ENCODE measurements around the gene CMTM4. TPM values are rescaled to one million over a fixed set of nuclear protein-coding genes. Genes with fewer than 3 reads are reported as not detected.

Gene CMTM4
- total and polyA plus RNA-seq, 4 experiments from 2014 or later, result 0.21 to 2.2 (median 2.0) TPM; not detected in 1

- no peak for DNase-seq
- H3K27me3 ChIP-seq (ENCODE audit: insufficient read depth, low read length), result no peaks in the 10 kb centered on the region
- H3K27ac ChIP-seq (ENCODE audit: low read depth, low read length), result no peak overlapping the region
- no peak overlapping the region for H3K4me3 ChIP-seq (ENCODE audit: low read length in 2 of 2)
- no peaks in the 10 kb centered on the region for H3K9me3 Mint-ChIP-seq
- CTCF ChIA-PET (ENCODE audit: partially characterized antibody), result interaction anchor here (1.2 to 1.3 kb wide), 2 partner anchors 9 to 10 kb away, joined by 3 to 5 read pairs; no protein-coding TSS in a partner anchor
- peak overlapping the region in 1 of 7 donors; percentile 35 for H3K27ac Mint-ChIP-seq
- H3K27me3 Mint-ChIP-seq, result peaks cover 0 to 10% of the 10 kb centered on the region in 2 donors
- H3K36me3 ChIP-seq (ENCODE audit: insufficient read depth, low read length), result no peaks in the 10 kb centered on the region
- no peaks in the 10 kb centered on the region for H3K9me3 ChIP-seq (ENCODE audit: control insufficient read depth in 1 of 2, low read length in 2 of 2)
- no peak overlapping the region for H3K4me3 Mint-ChIP-seq
- intact Hi-C loops (cut with micrococcal nuclease), result loop anchor here (5.0 kb wide), 1 partner anchor 99 kb away; the partner anchor contains the start of gene DYNC1LI2
- peaks cover 6% of the 10 kb centered on the region for H3K4me1 ChIP-seq (ENCODE audit: insufficient read depth, low read length)
- no peaks in the 10 kb centered on the region for H3K36me3 Mint-ChIP-seq
- POLR2A ChIA-PET (ENCODE audit: partially characterized antibody), result no interaction called here
- peaks cover 6 to 11% (median 10%) of the 10 kb centered on the region in 4 donors for H3K4me1 Mint-ChIP-seq
Measured at GRCh38 chr16:66653581-66654350, 42.8 kb downstream of the CMTM4 start.

GRCh38 chr16:66652661-66653360, 43.7 kb downstream of the CMTM4 start:
- Mint-ChIP-seq H3K36me3 (no peaks in the 10 kb centered on the region), H3K27ac (peak overlapping the region in 1 of 7 donors; percentile 35), H3K9me3 (no peaks in the 10 kb centered on the region), H3K4me3 (no peak overlapping the region), H3K4me1 (peaks cover 6 to 11% (median 10%) of the 10 kb centered on the region in 4 donors), H3K27me3 (peaks cover 0 to 9% of the 10 kb centered on the region in 2 donors)
- Histone ChIP-seq H3K4me1 (ENCODE audit: insufficient read depth, low read length) (peaks cover 6% of the 10 kb centered on the region), H3K27ac (ENCODE audit: low read depth, low read length) (no peak overlapping the region), H3K36me3 (ENCODE audit: insufficient read depth, low read length) (no peaks in the 10 kb centered on the region), H3K27me3 (ENCODE audit: insufficient read depth, low read length) (no peaks in the 10 kb centered on the region), H3K4me3 (ENCODE audit: low read length in 2 of 2) (no peak overlapping the region), H3K9me3 (ENCODE audit: control insufficient read depth in 1 of 2, low read length in 2 of 2) (no peaks in the 10 kb centered on the region)
- no peak for DNase-seq
- CTCF ChIA-PET (ENCODE audit: partially characterized antibody), result interaction anchor here (1.2 to 1.3 kb wide), 2 partner anchors 10 to 11 kb away, joined by 3 to 5 read pairs; no protein-coding TSS in a partner anchor
- intact Hi-C loops (cut with micrococcal nuclease), result loop anchor here (5.0 kb wide), 1 partner anchor 99 kb away; the partner anchor contains the start of gene DYNC1LI2
- POLR2A ChIA-PET (ENCODE audit: partially characterized antibody), result no interaction called here

DNA sequence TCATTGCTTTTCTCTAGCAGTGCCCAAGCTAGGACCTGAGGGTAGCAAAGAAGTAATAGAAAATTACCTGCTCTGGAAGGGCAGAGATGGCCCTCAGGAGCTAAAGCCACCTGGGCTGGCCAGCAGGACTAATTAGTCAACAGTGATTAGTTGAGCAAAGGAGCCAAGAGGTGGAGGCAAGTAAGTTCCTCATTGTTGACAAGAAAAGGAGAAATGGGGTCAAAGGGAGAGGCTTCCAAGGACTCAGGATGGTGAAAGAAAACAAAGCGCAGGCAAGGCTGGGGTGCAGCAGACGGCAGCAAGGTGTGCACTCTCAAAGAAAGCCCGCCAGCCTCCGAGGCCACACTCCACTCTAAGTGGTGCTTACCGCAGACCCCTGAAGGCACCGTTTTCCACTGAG, 44.6 kb downstream of the CMTM4 start:
- CTCF ChIA-PET (ENCODE audit: partially characterized antibody), result interaction anchor here (1.0 to 2.5 kb wide), 19 partner anchors 10 to 245 kb away, joined by 3 to 34 read pairs (median 7); no protein-coding TSS in a partner anchor
- Mint-ChIP-seq H3K4me3 (no peak overlapping the region), H3K36me3 (no peaks in the 10 kb centered on the region), H3K27me3 (peaks cover 0 to 9% of the 10 kb centered on the region in 2 donors), H3K9me3 (no peaks in the 10 kb centered on the region), H3K27ac (peak overlapping the region in 1 of 7 donors; percentile 15), H3K4me1 (peaks cover 6 to 11% (median 10%) of the 10 kb centered on the region in 4 donors)
- Histone ChIP-seq H3K27me3 (ENCODE audit: insufficient read depth, low read length) (no peaks in the 10 kb centered on the region), H3K4me3 (ENCODE audit: low read length in 2 of 2) (no peak overlapping the region), H3K27ac (ENCODE audit: low read depth, low read length) (no peak overlapping the region), H3K36me3 (ENCODE audit: insufficient read depth, low read length) (no peaks in the 10 kb centered on the region), H3K9me3 (ENCODE audit: control insufficient read depth in 1 of 2, low read length in 2 of 2) (no peaks in the 10 kb centered on the region), H3K4me1 (ENCODE audit: insufficient read depth, low read length) (peaks cover 6% of the 10 kb centered on the region)
- intact Hi-C loops (cut with micrococcal nuclease), result loop anchor here (1.0 to 5.0 kb wide), 5 partner anchors 44 to 245 kb away; partner anchors contain the start of gene DYNC1LI2
- no peak for DNase-seq
- POLR2A ChIA-PET (ENCODE audit: partially characterized antibody), result interaction anchor here (1.3 to 2.0 kb wide), 2 partner anchors 48 to 126 kb away, joined by 4 to 5 read pairs; partner anchors contain the start of gene CMTM3

GRCh38 chr16:66651474-66651765, 45.1 kb downstream of the CMTM4 start:
- CTCF ChIA-PET (ENCODE audit: partially characterized antibody), result interaction anchor here (0.8 to 2.5 kb wide), 29 partner anchors 9 to 244 kb away, joined by 3 to 34 read pairs (median 6); no protein-coding TSS in a partner anchor
- no peak for DNase-seq
- Histone ChIP-seq H3K9me3 (ENCODE audit: control insufficient read depth in 1 of 2, low read length in 2 of 2) (no peaks in the 10 kb centered on the region), H3K4me3 (ENCODE audit: low read length in 2 of 2) (peak overlapping the region in 1 of 2 donors; percentile 25), H3K4me1 (ENCODE audit: insufficient read depth, low read length) (peaks cover 6% of the 10 kb centered on the region), H3K27me3 (ENCODE audit: insufficient read depth, low read length) (no peaks in the 10 kb centered on the region), H3K36me3 (ENCODE audit: insufficient read depth, low read length) (no peaks in the 10 kb centered on the region), H3K27ac (ENCODE audit: low read depth, low read length) (no peak overlapping the region)
- Mint-ChIP-seq H3K27me3 (peaks cover 0 to 6% of the 10 kb centered on the region in 2 donors), H3K27ac (peak overlapping the region in 2 of 7 donors; percentile 82 to 90), H3K4me1 (peaks cover 6 to 11% (median 10%) of the 10 kb centered on the region in 4 donors), H3K4me3 (peak overlapping the region; percentile 50 to 90 (median 74)), H3K36me3 (no peaks in the 10 kb centered on the region), H3K9me3 (no peaks in the 10 kb centered on the region)
- intact Hi-C loops (cut with micrococcal nuclease), result loop anchor here (1.0 to 5.0 kb wide), 5 partner anchors 43 to 245 kb away; partner anchors contain the start of gene DYNC1LI2
- POLR2A ChIA-PET (ENCODE audit: partially characterized antibody), result interaction anchor here (1.3 to 2.0 kb wide), 4 partner anchors 47 to 245 kb away, joined by 3 to 5 read pairs (median 4); partner anchors contain the start of genes CMTM3 and DYNC1LI2

GRCh38 chr16:66650707-66651473, 45.7 kb downstream of the CMTM4 start:
- H3K9me3 ChIP-seq (ENCODE audit: control insufficient read depth in 1 of 2, low read length in 2 of 2), result no peaks in the 10 kb centered on the region

GRCh38 chr16:66649636-66650205, 46.8 kb downstream of the CMTM4 start:
- Mint-ChIP-seq H3K9me3 (no peaks in the 10 kb centered on the region), H3K27ac (peak overlapping the region in 1 of 7 donors; percentile 71), H3K27me3 (peaks cover 0 to 6% of the 10 kb centered on the region in 2 donors), H3K4me3 (no peak overlapping the region), H3K4me1 (peaks cover 6 to 11% (median 10%) of the 10 kb centered on the region in 4 donors), H3K36me3 (no peaks in the 10 kb centered on the region)
- DNase-seq, result no peak
- Histone ChIP-seq H3K27me3 (ENCODE audit: insufficient read depth, low read length) (no peaks in the 10 kb centered on the region), H3K36me3 (ENCODE audit: insufficient read depth, low read length) (no peaks in the 10 kb centered on the region), H3K4me3 (ENCODE audit: low read length in 2 of 2) (no peak overlapping the region), H3K9me3 (ENCODE audit: control insufficient read depth in 1 of 2, low read length in 2 of 2) (no peaks in the 10 kb centered on the region), H3K4me1 (ENCODE audit: insufficient read depth, low read length) (peaks cover 6% of the 10 kb centered on the region), H3K27ac (ENCODE audit: low read depth, low read length) (no peak overlapping the region)
- POLR2A ChIA-PET (ENCODE audit: partially characterized antibody), result interaction anchor here (2.0 kb wide), 1 partner anchor 124 kb away, joined by 5 read pairs; no protein-coding TSS in a partner anchor
- intact Hi-C loops (cut with micrococcal nuclease), result loop anchor here (2.0 to 5.0 kb wide), 3 partner anchors 87 to 243 kb away; partner anchors contain the start of gene DYNC1LI2
- CTCF ChIA-PET (ENCODE audit: partially characterized antibody), result interaction anchor here (1.1 to 2.5 kb wide), 11 partner anchors 9 to 181 kb away, joined by 3 to 34 read pairs (median 5); no protein-coding TSS in a partner anchor

More at GRCh38 chr16:66650707-66651473, 45.7 kb downstream of the CMTM4 start:
- H3K27me3 ChIP-seq (ENCODE audit: insufficient read depth, low read length), result no peaks in the 10 kb centered on the region
- no peak overlapping the region for H3K27ac ChIP-seq (ENCODE audit: low read depth, low read length)
- H3K36me3 ChIP-seq (ENCODE audit: insufficient read depth, low read length), result no peaks in the 10 kb centered on the region
- DNase-seq, result peak; percentile 75 to 84 (median 80)
- Mint-ChIP-seq H3K27ac (peak overlapping the region in 6 of 7 donors; percentile 2 to 90 (median 60)), H3K27me3 (peaks cover 0 to 6% of the 10 kb centered on the region in 2 donors), H3K4me1 (peaks cover 6 to 11% (median 10%) of the 10 kb centered on the region in 4 donors), H3K4me3 (peak overlapping the region; percentile 50 to 90 (median 74)), H3K36me3 (no peaks in the 10 kb centered on the region), H3K9me3 (no peaks in the 10 kb centered on the region)
- POLR2A ChIA-PET (ENCODE audit: partially characterized antibody), result interaction anchor here (0.6 to 2.0 kb wide), 6 partner anchors 43 to 244 kb away, joined by 3 to 5 read pairs (median 4); partner anchors contain the start of genes CMTM3 and DYNC1LI2
- peak overlapping the region in 1 of 2 donors; percentile 25 for H3K4me3 ChIP-seq (ENCODE audit: low read length in 2 of 2)
- intact Hi-C loops (cut with micrococcal nuclease), result loop anchor here (1.0 to 5.0 kb wide), 5 partner anchors 43 to 244 kb away; partner anchors contain the start of gene DYNC1LI2
- H3K4me1 ChIP-seq (ENCODE audit: insufficient read depth, low read length), result peaks cover 6% of the 10 kb centered on the region
- CTCF ChIA-PET (ENCODE audit: partially characterized antibody), result interaction anchor here (0.5 to 2.5 kb wide), 36 partner anchors 8 to 244 kb away, joined by 3 to 34 read pairs (median 5); no protein-coding TSS in a partner anchor
